ENCODE measurements around the gene CTIF.

The CTIF gene

DNA sequence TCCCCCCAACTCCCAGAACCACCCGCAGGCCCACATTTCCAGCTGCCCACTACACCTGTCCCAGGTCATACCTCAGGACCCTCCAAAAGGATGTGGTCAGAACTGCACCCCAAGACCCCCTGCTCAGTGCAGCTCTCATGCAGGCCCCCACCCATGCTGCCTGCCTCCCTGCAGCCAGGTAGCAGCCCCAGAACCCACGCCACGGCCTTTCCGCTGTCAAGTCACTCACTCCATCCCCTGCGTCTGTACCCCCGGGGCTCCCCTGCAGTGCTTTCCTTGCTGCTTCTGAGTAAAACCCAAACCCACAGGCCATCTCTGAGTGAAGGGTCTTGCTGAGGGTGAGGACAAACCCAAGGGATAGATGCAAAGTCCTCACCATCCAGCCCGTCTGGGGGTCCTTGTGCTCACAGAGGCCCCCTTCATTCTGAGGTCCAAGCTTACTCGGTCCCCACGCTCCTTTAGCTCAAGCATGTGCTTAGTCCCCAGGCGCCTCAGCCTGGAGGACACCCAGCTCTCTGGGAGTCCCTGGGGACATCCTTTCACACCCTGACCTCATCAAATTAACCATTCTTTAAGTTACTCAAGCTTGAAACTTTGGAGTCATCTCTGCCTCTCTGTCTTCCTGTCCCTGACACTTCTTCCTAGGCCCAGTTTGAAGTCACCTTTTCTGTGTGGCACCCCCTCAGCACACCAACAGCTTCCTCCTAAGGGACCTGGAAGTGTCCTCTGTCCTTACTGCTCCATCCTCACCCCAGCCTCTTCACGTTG, 281.8 kb downstream of the CTIF start:
- DNase-seq (ENCODE audit: low spot score) = no peak

- DNase-seq (ENCODE audit: low spot score) = no peak
These were observed 282.4 kb downstream of the CTIF start for GRCh38 chr18:48821251-48821590.

- no peak for DNase-seq (ENCODE audit: low spot score)
These were observed 283.0 kb downstream of the CTIF start for GRCh38 chr18:48821845-48822244.

- DNase-seq (ENCODE audit: low spot score) = no peak
These were observed 285.6 kb downstream of the CTIF start for GRCh38 chr18:48824231-48824970.

DNA sequence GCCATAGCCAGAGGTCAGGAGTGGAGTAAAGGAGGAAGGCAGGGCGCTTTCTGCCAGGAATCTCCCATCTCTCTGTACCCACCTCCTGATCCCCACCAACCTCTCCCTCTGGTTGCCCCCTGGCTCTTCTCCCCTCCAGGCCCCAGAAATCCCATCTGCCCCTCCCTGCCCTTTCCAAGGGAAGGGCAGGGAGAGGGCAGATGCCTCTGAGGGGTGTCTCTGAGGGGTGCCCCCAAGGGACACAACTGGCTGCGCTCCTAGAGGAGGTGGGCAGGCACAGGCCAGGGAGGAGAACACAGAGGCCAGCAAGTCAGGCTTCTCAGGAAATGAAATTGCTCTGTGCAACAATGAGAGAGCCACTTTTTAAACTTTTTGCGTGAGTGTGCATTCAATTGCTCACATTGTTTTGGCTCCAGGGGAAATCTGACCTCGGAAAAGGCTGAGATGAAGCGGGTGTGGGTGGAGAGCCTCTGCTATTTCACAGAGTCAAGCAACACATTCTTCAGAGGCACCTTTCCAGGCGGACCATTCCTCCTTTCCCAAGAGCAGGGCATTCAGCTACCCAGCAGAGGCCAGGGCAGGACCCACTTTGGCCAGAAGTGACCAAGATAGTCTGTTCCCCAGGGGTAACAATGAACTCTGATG, 286.4 kb downstream of the CTIF start:
- DNase-seq (ENCODE audit: low spot score) = no peak

DNA sequence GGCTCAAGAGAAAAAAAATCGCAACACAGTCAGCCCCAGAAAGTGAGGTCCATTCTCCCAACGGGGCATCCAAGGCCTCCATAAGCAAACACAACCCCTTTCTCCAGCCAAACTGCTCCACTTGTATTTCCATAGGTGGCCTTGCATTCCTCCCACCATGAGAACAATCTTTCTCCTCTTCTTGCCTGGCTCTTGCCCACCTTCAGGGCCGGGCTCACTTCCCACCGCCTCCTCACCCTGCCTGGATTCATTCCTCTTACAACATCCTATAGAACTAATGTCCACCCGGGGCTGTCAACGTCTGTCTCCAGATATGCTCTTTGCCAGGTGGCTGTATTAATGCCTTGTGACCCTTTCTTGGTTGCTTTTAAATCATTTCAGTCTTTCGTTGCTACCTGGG, 287.4 kb downstream of the CTIF start:
- DNase-seq (ENCODE audit: low spot score) = no peak

GRCh38 chr18:48826806-48827205, 288.0 kb downstream of the CTIF start:
- no peak for DNase-seq (ENCODE audit: low spot score)

GRCh38 chr18:48827291-48828193, 288.7 kb downstream of the CTIF start:
- DNase-seq (ENCODE audit: low spot score) = no peak

DNA sequence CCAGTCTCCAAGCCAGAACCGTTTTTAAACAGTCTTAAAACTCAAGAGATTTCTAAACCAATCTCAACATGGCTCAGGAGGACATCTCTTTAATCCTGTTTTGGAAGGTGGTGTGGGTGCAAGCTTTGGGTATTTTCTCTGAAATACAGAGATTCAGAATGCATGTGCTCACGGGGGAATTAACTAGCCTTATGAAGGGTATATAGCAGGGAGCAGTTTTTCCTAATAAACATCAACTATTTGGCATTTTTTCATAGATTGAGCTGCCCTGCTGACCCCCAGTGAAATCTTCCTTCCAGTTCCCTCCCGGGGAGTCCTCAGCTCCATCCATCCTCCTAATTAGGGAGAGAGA, 289.3 kb downstream of the CTIF start:
- no peak for DNase-seq (ENCODE audit: low spot score)

GRCh38 chr18:48828691-48829442, 290.0 kb downstream of the CTIF start:
- DNase-seq (ENCODE audit: low spot score) = no peak

DNA sequence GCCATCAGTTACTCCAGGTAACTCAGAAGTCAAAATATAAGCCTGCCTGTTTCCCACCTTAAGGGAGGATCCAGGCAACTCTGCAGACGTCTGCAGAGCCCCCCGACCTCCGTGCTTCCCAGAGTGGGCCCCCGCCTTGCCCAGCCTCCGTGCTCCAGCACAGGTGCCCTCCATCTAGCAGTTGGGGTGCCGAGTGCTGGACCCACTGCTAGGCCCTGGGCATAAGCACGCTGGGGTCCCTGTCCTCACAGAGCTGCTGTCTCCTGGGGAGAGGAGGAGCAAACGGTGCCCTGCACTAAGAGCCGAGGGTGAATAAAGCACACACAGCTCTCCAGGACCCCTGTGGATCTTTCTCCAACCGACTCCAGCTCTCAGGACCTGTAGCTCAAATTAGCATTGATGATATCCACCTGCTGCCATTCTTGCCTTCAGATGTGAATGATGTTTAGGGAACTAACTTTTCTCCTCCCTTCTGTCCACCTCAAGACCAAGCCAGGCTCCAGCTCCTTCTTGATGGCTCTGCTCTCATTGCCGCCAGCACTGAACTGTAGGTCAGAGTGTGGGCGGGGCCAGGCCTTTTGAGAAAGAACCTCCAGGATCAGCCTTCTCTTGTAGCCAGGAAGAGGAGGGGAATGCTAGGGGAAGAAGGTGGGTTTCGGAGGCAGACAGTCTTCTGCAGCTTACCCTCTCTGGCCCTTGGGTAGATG, 290.8 kb downstream of the CTIF start:
- DNase-seq (ENCODE audit: low spot score) = no peak

DNA sequence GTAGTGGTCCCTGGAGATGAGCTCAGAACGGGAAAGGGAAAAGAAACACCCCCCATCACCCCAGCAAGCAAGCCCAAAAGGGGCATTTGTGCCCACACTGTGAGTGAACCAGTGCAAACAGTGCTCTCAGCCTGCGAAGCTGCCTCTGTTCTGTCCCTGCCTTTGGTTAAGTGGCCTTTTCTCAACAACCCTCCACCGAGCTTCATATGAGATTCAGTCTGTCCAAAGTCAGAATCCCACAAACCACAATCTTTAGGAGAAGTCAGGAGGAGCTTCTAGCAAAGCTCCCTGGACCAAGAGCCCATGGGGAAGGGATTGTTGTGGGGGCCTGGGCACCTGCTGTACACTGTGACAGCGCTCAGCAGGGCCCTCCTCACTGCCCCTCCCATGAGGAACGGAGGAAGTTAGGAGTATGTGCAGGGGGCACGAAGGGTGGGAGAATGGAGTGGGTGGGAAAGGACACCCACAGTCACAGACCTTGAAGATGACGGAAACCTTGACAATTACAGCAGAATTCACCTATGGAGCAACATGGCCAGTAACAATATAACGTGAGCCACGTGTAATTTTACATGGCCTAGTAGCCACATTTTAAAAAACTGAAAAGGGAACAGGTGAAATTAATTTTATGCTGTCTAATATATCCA, 292.4 kb downstream of the CTIF start:
- DNase-seq (ENCODE audit: low spot score) = no peak

DNA sequence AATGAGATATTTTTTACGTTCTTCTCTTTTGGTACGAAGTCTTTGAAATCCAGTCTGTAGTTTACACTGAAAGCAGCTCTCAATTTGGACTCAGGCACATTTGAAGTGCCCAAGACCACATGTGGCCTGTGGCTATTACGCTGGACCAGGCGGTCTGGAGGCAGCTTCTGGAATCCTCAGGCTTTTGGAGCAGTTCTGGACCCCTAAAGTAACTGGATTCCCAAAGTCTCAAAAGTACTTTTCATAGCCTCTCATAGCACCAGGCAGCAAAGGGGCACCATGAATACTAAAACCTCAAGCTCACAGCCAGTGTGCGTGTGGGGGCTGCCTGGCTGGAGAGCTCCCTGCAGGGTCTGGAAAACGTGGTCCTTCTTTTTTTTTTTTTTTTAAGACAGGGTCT, 293.0 kb downstream of the CTIF start:
- no peak for DNase-seq (ENCODE audit: low spot score)

DNA sequence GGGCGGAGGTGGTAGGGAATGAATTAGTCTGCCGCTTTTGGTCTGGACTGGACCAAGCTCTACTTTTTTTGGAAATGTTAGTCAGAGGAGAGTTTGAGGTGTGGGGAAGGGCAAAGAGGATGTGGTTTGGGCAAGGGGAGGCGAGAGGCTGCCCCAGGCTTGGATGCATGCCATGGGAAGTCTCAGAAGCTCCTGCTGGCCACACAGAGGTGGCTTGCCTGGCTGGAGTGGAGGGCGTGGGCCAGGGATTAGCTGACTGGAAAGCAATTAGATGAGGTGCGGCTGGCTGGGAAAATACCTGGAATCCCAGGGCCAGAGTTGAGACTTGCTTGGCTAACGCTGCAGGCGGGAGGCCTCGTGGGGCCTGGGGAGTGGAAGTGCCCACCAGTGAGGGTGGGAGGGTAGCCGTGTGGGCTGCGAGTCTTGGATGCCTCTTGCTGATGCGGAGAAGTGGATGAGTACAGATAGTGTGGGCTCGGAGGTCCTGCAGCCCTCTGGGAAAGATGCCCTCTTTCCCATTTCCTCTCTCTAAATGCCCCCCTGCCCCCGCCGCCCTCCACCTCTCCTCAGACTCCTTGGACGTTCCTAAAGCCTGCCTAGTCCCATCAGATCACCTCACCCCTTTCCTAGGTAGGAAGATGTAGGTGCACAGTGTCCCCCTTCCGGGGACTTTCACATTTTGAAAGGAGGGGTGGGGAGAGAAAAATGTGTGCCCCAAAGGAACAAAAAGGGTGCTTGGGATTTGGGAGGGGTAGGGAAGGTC, 294.3 kb downstream of the CTIF start:
- no peak for DNase-seq (ENCODE audit: low spot score)

GRCh38 chr18:48833701-48834412, 295.0 kb downstream of the CTIF start:
- DNase-seq (ENCODE audit: low spot score) = no peak

- no peak for DNase-seq (ENCODE audit: low spot score)
These were observed 295.7 kb downstream of the CTIF start for GRCh38 chr18:48834413-48835031.

- no peak for DNase-seq (ENCODE audit: low spot score)
These were observed 296.3 kb downstream of the CTIF start for GRCh38 chr18:48835119-48835518.

DNA sequence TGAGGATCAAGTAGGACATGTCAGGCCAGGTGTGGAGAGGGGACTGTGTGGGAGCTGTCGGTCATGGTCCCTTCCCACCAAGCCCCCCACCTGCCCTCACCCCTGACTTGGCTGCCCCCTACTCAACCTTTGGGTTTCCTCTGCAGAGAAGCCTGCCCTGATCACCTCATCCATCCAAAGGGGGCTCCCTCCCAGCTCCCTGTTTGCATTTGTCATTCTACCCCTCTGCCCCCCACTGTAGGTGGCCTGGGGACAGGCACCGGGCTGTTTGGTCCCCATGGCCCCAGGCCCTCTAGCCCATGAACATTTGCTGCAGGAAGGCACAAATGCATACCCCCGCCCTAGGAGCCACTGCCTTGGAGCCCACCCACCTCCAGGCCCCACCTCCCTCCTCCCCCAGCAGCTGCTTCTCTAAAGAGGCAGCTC, 296.9 kb downstream of the CTIF start:
- no peak for DNase-seq (ENCODE audit: low spot score)

Data from globus pallidus (tissue), 1 donor.